ENCODE results near the gene RPL4.
"Not testable (repeated sequence)": the region's sequence is repeated elsewhere in the genome, so short reads cannot be mapped to it uniquely, and the experiment has no call there.

Gene RPL4

GRCh38 chr15:66504563-66505429 lies at the start of gene RPL4, which contains the start of gene ZWILCH:
Gene RPL4 (minus strand): TSS chr15:66504855. CDS start chr15:66504790, 65 bp downstream.
Gene ZWILCH (plus strand): TSS chr15:66505326. CDS start chr15:66505339, 13 bp downstream.
- no peak for DNase-seq

- no peak for DNase-seq
Observed at GRCh38 chr15:66545255-66545654, 40.6 kb upstream of the RPL4 start.

GRCh38 chr15:66542896-66543295 lies 38.2 kb upstream of the RPL4 start:
- DNase-seq = no peak

- DNase-seq = no peak
Observed at GRCh38 chr15:66535056-66535455, 30.4 kb upstream of the RPL4 start.

- no peak for DNase-seq
Observed at GRCh38 chr15:66524838-66525237, 20.2 kb upstream of the RPL4 start.

- DNase-seq = no peak
Observed at GRCh38 chr15:66523926-66524325, 19.3 kb upstream of the RPL4 start.

GRCh38 chr15:66515901-66516322 lies 11.3 kb upstream of the RPL4 start:
- DNase-seq = no peak

- no peak for DNase-seq
Observed at GRCh38 chr15:66514586-66514985, 9.9 kb upstream of the RPL4 start.

- DNase-seq = no peak
Observed at GRCh38 chr15:66508293-66508883, 3.7 kb upstream of the RPL4 start.

GRCh38 chr15:66505818-66506217 lies 1.2 kb upstream of the RPL4 start:
- DNase-seq = no peak

GRCh38 chr15:66505430-66505811 lies 766 bp upstream of the RPL4 start:
- DNase-seq = no peak

GRCh38 chr15:66503780-66504562 lies 684 bp downstream of the RPL4 start:
- no peak for DNase-seq

GRCh38 chr15:66503041-66503648 lies 1.5 kb downstream of the RPL4 start:
- not testable (repeated sequence) for DNase-seq

- DNase-seq = no peak
Observed at GRCh38 chr15:66502491-66502890, 2.2 kb downstream of the RPL4 start.

GRCh38 chr15:66500346-66500745 lies 4.3 kb downstream of the RPL4 start:
- not testable (repeated sequence) for DNase-seq

- no peak for DNase-seq
Observed at GRCh38 chr15:66498501-66499386, 5.9 kb downstream of the RPL4 start.

GRCh38 chr15:66497502-66498455 lies 6.9 kb downstream of the RPL4 start, which contains the start of gene SNAPC5:
Gene SNAPC5 (minus strand): TSS chr15:66497762. CDS start chr15:66497731, 31 bp downstream.
- DNase-seq = peak; percentile 84

- no peak for DNase-seq
Observed at GRCh38 chr15:66496951-66497501, 7.6 kb downstream of the RPL4 start.

GRCh38 chr15:66494262-66494661 lies 10.4 kb downstream of the RPL4 start:
- no peak for DNase-seq

GRCh38 chr15:66491846-66492245 lies 12.8 kb downstream of the RPL4 start:
- DNase-seq = no peak
